Activated CD4-positive, alpha-beta T cell treated with anti-CD3 and anti-CD28 coated beads for 4 hours (primary cell): ENCODE results near the gene AVPR2.
A peak's percentile ranks its signal among the peaks of the same experiment; 100 is the strongest.

ENCODE experiments used
- DNase-seq, 2 donors: peaks; one replicate each; pipeline ENCODE4 v3.0.0-alpha.2; 2020

AVPR2 gene

DNA sequence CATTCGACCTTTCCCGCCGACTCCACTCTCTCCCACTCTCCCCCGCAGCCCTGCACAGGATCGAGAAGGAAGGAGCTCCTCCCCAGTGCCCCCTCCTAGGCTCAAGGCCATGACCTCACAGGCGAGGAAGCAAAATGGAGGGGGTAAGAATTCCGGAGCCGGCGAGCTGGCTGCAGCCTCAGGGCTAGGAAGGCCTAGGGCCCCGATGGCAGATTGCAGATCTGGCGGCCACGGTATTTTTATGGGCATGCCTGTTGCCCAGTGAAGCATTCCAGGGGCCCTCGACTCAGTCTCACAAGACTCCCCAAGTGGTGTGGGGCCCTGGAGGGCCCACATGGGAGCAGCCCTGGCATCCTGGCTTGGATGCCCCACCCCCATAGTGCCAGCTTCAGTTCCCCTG, 17.6 kb upstream of the AVPR2 start:
- DNase-seq: no peak

DNA sequence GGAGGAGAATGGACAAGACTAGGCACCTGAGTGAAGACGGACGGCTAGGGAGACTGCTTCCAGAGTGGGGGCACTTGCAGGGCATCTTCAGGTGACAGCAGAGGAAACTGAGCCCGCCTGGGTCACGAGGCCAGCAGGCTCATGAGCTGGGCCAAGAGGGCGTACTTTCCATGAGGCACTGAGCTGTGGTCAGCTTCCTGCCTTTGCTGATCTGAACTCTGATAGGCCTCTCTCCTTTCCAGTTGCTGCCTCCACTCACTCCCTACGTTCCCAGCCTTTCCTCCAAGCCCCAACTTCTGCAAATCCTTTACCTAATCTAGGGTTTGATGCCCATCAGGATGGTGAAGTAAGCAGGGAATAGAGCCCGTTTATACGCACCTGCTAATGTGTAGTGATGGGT, 17.1 kb upstream of the AVPR2 start:
- DNase-seq: no peak

DNA sequence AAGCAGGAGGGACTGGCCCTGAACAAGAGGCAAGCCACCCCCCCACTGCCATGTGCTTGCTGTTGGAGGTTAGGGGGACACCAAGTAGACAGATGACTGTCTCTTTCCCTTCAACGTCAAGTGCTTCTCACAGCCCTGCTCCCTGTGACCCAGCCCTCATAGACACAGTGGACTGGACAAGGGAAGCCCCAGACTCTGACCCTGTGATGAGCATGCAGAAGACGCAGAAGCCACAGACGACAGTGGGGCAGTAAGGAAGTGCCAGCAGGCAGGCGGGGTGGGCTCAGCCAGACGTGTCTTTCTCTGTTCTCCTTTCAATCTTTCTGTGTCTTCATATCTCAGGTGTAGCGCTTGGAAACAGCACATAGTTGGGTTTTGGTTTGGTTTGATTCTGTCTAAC, 16.1 kb upstream of the AVPR2 start:
- DNase-seq: no peak

DNA sequence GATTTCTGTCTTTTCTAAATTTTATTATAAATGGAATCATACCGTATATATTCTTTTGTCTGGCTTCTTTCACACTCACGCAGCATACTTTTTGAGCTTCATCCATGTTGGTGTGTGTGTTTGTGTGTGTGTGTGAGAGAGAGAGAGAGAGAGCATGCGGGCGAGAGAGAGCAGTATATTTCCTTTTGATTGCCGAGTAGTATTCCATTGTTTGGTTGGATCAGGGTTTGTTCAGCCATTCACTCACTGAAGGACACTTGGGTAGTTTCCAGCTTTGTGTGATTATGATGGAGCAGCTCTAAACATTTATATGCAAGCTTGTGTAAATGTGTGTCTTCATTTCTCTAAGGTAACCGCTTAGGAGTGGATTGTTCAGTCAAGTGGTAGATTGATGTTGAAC, 15.3 kb upstream of the AVPR2 start:
- DNase-seq: no peak

- no peak for DNase-seq
These were observed 6.6 kb upstream of the AVPR2 start for GRCh38 chrX:153897899-153898298.

DNA sequence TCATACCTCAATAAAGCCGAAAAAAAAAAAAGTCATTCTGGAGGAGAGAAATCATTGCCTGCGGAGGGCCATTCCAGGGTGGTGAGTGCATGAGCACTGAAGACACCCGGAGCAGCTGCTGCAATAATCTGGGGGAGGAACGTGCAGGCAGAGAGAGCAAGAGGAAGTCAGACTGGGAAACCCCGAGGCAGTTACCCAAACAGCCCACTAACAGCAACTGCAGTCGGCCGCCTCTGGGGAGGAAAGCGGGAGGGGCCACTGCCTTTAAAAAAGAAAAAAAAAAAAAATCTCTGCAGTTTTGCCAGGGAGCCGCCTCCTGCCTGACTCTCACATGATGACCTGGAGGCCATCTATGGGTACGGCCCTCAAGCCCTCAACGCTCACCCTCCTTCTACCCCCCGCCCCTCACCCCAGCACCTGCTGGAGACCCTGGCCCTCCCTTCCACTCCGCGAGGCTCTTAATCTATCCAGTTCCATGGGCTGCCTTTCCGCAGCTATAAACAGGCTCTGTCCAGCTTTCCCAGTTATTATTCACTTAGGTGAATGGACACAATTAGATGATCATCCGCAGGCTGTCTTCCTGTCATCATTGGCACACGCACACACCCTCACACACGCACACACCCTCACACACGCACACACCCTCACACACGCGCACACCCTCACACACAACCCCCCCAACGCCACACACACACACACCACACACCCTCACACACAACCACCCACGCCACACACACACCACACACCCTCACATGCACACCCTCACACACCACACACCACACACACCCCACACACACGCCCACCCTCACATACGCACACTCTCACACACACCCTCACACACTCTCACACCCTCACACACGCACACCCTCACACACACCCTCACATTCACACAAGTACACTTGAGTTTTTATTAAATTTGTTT, 3.4 kb upstream of the AVPR2 start:
- DNase-seq: peak; percentile 53 to 61

- no peak for DNase-seq
These were observed 2.7 kb upstream of the AVPR2 start for GRCh38 chrX:153901753-153902140.

DNA sequence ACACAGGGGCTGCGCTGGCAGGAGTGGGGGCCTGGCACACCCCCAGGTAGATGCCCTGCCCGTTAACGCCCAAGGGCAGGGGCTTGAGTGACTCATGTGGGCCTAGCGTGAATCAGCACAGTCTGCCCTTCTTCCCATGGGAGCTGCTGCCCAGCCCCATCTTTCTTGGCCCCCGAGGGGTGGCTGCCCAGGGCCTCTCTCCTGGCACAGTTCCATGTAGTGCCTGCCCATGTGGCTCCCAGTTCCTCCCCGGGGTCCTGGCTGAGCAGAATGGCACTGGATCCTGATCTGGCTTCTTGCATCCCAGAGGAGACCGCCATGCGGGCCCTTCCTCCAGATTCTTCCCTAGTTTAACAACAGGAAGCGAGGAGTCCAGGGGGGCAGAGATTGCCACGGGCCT, 2.1 kb upstream of the AVPR2 start:
- DNase-seq: no peak

GRCh38 chrX:153903238-153903980, 1.1 kb upstream of the AVPR2 start:
- DNase-seq: no peak

DNA sequence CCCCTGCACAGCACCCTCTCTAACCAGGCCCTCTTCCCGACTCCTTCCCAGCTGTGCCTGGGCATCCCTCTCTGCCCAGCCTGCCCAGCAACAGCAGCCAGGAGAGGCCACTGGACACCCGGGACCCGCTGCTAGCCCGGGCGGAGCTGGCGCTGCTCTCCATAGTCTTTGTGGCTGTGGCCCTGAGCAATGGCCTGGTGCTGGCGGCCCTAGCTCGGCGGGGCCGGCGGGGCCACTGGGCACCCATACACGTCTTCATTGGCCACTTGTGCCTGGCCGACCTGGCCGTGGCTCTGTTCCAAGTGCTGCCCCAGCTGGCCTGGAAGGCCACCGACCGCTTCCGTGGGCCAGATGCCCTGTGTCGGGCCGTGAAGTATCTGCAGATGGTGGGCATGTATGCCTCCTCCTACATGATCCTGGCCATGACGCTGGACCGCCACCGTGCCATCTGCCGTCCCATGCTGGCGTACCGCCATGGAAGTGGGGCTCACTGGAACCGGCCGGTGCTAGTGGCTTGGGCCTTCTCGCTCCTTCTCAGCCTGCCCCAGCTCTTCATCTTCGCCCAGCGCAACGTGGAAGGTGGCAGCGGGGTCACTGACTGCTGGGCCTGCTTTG, 1.1 kb downstream of the AVPR2 start:
- DNase-seq: no peak

- no peak for DNase-seq
These were observed 1.8 kb downstream of the AVPR2 start for GRCh38 chrX:153906126-153906917.

- no peak for DNase-seq
These were observed 3.0 kb downstream of the AVPR2 start for GRCh38 chrX:153907456-153907855.

GRCh38 chrX:153908219-153908860, 3.9 kb downstream of the AVPR2 start:
- DNase-seq: no peak

GRCh38 chrX:153909024-153909979, 4.8 kb downstream of the AVPR2 start:
- DNase-seq: no peak

GRCh38 chrX:153909980-153910360, 5.5 kb downstream of the AVPR2 start:
- DNase-seq: no peak

DNA sequence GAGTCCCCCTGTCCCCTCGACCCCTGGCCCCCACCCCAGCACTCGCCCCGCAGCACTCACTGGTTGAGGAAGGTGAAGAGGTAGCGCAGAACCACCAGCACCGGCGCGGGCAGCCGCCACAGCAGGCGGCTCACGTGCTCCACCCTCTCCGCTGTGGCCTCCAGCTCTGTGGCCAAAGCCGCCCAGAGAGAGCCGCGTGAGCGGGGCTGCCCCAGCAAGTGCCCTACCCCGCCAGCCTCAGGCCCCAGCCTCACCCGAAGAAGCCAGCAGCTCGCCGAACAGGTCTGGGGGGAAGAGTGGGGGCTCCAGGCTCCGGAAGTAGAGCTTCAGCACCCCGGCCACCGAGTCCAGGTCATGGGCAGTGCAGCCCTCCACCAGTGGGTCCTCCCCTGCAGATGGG, 6.0 kb downstream of the AVPR2 start:
- DNase-seq: no peak

- no peak for DNase-seq
These were observed 7.3 kb downstream of the AVPR2 start for GRCh38 chrX:153911798-153912197.

DNA sequence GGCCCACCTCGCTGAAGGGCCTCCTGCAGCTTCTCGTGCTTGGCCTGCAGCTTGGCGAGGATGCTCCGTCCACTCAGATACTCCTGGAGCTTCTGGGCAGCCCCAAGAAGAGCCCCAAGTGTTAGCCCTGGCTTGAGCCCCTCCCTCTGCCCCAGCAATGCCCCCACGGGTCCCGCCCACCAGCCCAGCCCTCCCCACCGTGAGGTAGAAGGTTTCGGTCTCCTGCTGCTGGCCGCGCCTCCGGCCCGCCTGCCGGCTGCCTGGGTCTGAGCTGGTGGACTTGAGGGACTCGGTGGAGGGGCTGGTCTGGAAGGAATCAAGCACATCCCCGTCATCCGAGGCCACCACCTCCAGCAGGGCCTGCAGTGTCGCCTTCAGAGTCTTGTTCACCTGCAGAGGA, 8.7 kb downstream of the AVPR2 start:
- DNase-seq: no peak

- no peak for DNase-seq
These were observed 9.2 kb downstream of the AVPR2 start for GRCh38 chrX:153913701-153914100.

DNA sequence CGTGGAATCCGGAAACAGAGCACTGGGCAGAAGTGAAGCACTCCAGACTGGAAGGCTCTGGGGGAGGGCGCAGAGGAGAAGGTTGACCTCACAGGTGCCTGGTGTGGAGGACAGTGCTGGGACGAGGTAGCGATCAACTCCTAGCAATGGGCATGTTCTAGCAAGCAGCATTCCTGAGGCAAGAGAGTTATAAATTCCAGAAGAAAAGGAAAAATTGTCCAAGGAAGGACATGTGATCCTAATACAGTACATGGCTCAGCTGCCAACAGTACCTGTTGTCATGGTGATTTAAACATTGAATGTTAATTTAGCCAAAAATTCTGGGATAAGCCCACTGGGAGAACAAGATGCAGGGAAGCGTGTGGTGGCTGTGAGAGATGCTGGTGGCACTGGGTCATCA, 13.4 kb downstream of the AVPR2 start:
- DNase-seq: no peak

DNA sequence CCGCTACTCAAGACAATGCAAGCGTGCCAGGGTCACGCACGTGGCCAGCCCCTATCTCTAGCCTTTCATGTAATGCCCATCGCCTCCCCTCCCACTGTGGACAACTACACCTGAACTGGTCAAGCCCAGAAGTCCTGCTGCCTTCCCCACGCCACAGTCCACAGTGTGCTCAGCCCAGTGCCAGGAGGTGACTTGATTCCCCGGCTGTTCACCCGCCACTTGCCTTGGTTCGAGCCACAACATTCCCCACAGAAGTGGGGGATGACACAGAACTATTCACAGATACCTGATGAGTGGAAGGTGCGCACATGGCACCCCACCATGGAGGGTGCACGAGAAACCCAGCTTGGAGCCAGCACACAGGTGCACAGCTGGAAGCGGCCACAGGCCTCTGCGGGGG, 14.8 kb downstream of the AVPR2 start:
- DNase-seq: no peak
